ENCODE results near the gene SMARCB1. TPM values are rescaled to one million over a fixed set of nuclear protein-coding genes. Genes with fewer than 3 reads are reported as not detected.
A peak's percentile ranks its signal among the peaks of the same experiment; 100 is the strongest.

Gene SMARCB1
- total and polyA plus RNA-seq, 12 donors: 41.3 to 95.5 (median 76.8) TPM

DNA sequence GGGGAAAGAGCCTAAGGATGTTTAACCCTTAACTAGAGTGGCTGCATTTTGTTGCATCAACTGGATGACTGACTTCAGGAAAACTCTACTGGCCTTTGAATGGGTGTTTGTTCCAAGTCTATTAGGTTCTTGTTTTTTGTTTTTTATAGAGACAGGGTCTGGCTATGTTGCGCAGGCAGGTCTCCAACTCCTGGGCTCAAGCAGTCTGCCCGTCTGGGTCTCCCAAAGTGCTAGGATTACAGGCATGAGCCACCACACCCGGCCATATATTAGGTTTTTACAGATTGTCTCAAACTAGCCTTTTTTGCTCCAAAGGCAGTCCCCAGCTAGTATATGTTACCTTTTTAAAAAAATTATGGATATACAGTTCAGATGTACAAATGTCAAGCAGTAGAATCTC lies 1.1 kb downstream of the SMARCB1 start:
- Histone ChIP-seq H3K36me3 (replicated peaks in 1 of 2) (peaks cover 0 to 9% of the 10 kb centered on the region in 2 donors), H3K4me1 (replicated peaks in 1 of 2) (peaks cover 46 to 56% of the 10 kb centered on the region in 2 donors), H3K27me3 (no peaks in the 10 kb centered on the region), H3K9me3 (replicated peaks in 1 of 3) (no peaks in the 10 kb centered on the region), H3K27ac (peak overlapping the region in 1 of 5 donors; percentile 100), H3K4me3 (peak overlapping the region in 3 of 4 donors; percentile 39 to 76 (median 52))
- no peak for DNase-seq
- WGBS, 4 donors: 62 to 75% (median 63%) methylated on average over 3 of the region's 3 CpGs
- TF ChIP-seq, protein P1, sequence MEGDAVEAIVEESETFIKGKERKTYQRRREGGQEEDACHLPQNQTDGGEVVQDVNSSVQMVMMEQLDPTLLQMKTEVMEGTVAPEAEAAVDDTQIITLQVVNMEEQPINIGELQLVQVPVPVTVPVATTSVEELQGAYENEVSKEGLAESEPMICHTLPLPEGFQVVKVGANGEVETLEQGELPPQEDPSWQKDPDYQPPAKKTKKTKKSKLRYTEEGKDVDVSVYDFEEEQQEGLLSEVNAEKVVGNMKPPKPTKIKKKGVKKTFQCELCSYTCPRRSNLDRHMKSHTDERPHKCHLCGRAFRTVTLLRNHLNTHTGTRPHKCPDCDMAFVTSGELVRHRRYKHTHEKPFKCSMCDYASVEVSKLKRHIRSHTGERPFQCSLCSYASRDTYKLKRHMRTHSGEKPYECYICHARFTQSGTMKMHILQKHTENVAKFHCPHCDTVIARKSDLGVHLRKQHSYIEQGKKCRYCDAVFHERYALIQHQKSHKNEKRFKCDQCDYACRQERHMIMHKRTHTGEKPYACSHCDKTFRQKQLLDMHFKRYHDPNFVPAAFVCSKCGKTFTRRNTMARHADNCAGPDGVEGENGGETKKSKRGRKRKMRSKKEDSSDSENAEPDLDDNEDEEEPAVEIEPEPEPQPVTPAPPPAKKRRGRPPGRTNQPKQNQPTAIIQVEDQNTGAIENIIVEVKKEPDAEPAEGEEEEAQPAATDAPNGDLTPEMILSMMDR (IDR thresholded peaks at IDR 0.05): no peak
- TF ChIP-seq POLR2A (IDR thresholded peaks at IDR 0.05): no peak
- intact Hi-C loops (cut with DNase I): no loop called here

DNA sequence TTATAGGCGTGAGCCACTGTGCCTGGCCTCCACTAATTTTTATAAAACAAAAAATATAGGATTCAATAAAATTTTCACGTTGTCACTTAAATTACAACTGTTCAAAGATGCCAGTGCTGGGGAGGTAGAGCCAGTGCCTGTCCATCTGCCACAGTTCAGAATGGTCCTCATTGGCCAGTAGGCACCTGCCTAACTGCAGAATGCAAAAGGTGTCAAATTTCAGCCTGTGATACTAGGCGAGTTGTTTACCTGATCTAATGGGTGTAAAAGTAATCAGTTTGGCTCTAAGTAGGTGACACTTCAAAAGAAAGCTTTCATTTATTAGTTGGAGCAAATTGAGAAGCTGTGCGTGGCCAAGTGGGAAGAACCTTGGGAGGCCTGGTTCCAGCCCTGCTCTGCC lies 2.4 kb downstream of the SMARCB1 start:
- Histone ChIP-seq H3K4me1 (replicated peaks in 1 of 2) (peaks cover 46 to 56% of the 10 kb centered on the region in 2 donors), H3K27me3 (no peaks in the 10 kb centered on the region), H3K27ac (peak overlapping the region in 4 of 5 donors; percentile 29 to 56 (median 36)), H3K4me3 (no peak overlapping the region), H3K9me3 (replicated peaks in 1 of 3) (no peaks in the 10 kb centered on the region), H3K36me3 (replicated peaks in 1 of 2) (peaks cover 0 to 20% of the 10 kb centered on the region in 2 donors)
- DNase-seq: no peak
- intact Hi-C loops (cut with DNase I): no loop called here
- 58 to 68% (median 66%) methylated on average over 4 of the region's 4 CpGs for WGBS, 4 donors
- TF ChIP-seq, protein P1 (IDR thresholded peaks at IDR 0.05): no peak
- no peak for TF ChIP-seq POLR2A (IDR thresholded peaks at IDR 0.05)

DNA sequence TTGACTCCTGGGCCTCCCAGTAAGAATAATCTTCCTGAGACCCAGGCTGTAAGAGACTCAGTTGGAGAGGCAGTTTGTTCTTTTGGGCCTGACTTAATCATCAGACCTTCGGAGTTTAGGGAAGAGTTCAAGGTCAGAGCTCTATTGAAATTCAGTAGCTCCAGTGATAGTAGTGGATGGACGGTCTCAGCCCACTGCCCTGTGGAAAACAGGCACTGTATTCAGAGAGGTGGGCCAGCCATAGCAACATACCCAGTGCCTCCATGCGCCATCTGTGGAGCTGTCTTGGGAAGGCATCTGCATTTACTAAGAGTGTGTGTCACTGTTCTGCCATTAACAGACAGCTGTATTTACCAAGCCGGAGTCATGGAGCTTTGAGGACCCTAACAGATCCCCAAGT lies 2.9 kb downstream of the SMARCB1 start:
- TF ChIP-seq, protein P1 (IDR thresholded peaks at IDR 0.05): no peak
- no peak for TF ChIP-seq POLR2A (IDR thresholded peaks at IDR 0.05)
- no peak for DNase-seq
- Histone ChIP-seq H3K4me1 (replicated peaks in 1 of 2) (peaks cover 46 to 56% of the 10 kb centered on the region in 2 donors), H3K27me3 (no peaks in the 10 kb centered on the region), H3K36me3 (replicated peaks in 1 of 2) (peaks cover 0 to 25% of the 10 kb centered on the region in 2 donors), H3K9me3 (replicated peaks in 1 of 3) (no peaks in the 10 kb centered on the region), H3K27ac (peak overlapping the region in 4 of 5 donors; percentile 29 to 56 (median 36)), H3K4me3 (no peak overlapping the region)
- 54 to 63% (median 59%) methylated on average over 4 of the region's 4 CpGs for WGBS, 4 donors
- intact Hi-C loops (cut with DNase I): no loop called here

DNA sequence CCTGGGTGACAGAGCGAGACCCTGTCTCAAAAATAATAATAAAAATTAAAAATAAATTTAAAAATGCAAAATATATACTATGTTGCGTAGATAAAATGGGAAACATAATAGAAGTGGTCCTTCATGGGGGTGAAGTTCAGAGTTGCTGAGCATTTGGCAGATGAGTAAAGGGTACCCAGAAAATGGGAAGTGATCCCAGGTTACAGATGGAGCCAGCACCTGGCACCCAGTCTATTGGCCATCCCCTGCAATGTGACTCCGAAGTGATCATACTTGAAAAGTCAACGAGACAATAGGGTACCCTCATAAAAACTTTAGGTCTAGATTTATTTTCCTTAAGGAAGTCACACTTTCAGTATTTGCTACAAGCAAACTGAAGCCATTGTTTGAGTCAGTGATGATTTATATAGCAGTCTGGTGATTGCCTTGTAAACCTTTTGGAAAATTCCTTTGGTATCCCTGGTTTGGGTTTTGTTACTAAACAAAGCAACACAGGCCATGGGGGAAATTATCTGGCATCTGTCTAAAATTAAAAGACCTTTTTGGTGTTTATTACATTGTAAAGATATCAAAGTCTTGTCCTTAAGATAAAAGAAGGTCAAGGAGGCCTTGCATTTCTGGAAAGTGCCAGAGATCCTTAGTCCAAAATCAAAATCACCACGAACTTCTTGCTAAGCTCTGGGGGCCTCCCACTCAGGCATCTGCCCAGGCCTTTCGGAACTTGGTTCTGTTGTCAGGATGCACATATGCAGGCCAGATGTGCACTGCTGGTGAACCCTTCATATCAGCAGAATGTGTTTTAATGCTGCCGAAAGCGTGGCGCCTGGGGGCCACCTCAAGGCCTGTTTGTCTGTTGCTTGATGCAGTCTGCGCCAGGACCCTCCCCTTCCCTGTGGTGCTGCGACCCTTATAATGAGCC lies 4.3 kb downstream of the SMARCB1 start:
- DNase-seq: peak in 1 of 7 donors; percentile 44
- intact Hi-C loops (cut with DNase I): no loop called here
- Histone ChIP-seq H3K4me1 (replicated peaks in 1 of 2) (peaks cover 46 to 55% of the 10 kb centered on the region in 2 donors), H3K27ac (peak overlapping the region in 4 of 5 donors; percentile 7 to 67 (median 54)), H3K4me3 (no peak overlapping the region), H3K36me3 (replicated peaks in 1 of 2) (peaks cover 0 to 38% of the 10 kb centered on the region in 2 donors), H3K9me3 (replicated peaks in 1 of 3) (no peaks in the 10 kb centered on the region), H3K27me3 (no peaks in the 10 kb centered on the region)
- 59 to 66% (median 62%) methylated on average over 10 to 11 of the region's 11 CpGs for WGBS, 4 donors
- no peak for TF ChIP-seq POLR2A (IDR thresholded peaks at IDR 0.05)
- TF ChIP-seq, protein P1 (IDR thresholded peaks at IDR 0.05): no peak
